HAP-1 (cell line): ENCODE measurements around the gene TTYH1.
"Not testable (repeated sequence)": the region's sequence is repeated elsewhere in the genome, so short reads cannot be mapped to it uniquely, and the experiment has no call there.

ENCODE experiments used
- DNase-seq, 2 experiments: peaks; one replicate each; pipeline ENCODE4 v3.0.0-alpha.2; 2016 to 2020; ENCODE audit warnings: low spot score in 2 of 2
- H3K27me3 ChIP-seq: fragments of 250-450 bp; sonication (Bioruptor Pico); 2 replicates; pipeline ENCODE4 v1.5.1; 2020; ENCODE audit warnings: low read depth, mild to moderate bottlenecking, moderate library complexity
- H3K36me3 ChIP-seq: fragments of 250-450 bp; sonication (Bioruptor Pico); replicated peaks from 2 replicates; pipeline ENCODE4 v1.5.1; 2020; ENCODE audit warnings: mild to moderate bottlenecking
- H3K4me1 ChIP-seq: fragments of 250-450 bp; sonication (Bioruptor Pico); 2 replicates; pipeline ENCODE4 v1.5.1; 2020; ENCODE audit warnings: mild to moderate bottlenecking
- H3K4me3 ChIP-seq: fragments of 250-450 bp; sonication (Bioruptor Pico); 2 replicates; pipeline ENCODE4 v1.5.1; 2020; ENCODE audit warnings: mild to moderate bottlenecking, moderate library complexity
- H3K9me3 ChIP-seq: fragments of 250-450 bp; sonication (Bioruptor Pico); 2 replicates; pipeline ENCODE4 v1.5.1; 2020; ENCODE audit warnings: mild to moderate bottlenecking, moderate library complexity
- in situ Hi-C: fragments of 300-500 bp; cut with MboI; formaldehyde crosslinking; loops from 3 replicates; pipeline ENCODE4 v1.14.3; 2020; ENCODE audit warnings: low sequenced_read_pairs, inconsistent platforms, mixed read lengths

The TTYH1 gene

GRCh38 chr19:54382041-54382440 lies 33.2 kb upstream of the TTYH1 start:
- H3K27me3 ChIP-seq, H3K36me3 ChIP-seq, in situ Hi-C loops, H3K9me3 ChIP-seq, DNase-seq, H3K4me3 ChIP-seq, H3K4me1 ChIP-seq: not testable (repeated sequence)

- in situ Hi-C loops: no loop called here
- Histone ChIP-seq H3K36me3 (no peaks in the 10 kb centered on the region), H3K4me1 (no peaks in the 10 kb centered on the region), H3K27me3 (peaks cover 13% of the 10 kb centered on the region), H3K4me3 (no peak overlapping the region), H3K9me3 (no peaks in the 10 kb centered on the region)
- DNase-seq: no peak
Observed at GRCh38 chr19:54383330-54383729, 31.9 kb upstream of the TTYH1 start.

GRCh38 chr19:54387991-54388801 lies 27.1 kb upstream of the TTYH1 start:
- in situ Hi-C loops: no loop called here
- no peaks in the 10 kb centered on the region for H3K36me3 ChIP-seq
- no peaks in the 10 kb centered on the region for H3K9me3 ChIP-seq
- peak in 1 of 2 experiments; percentile 33 for DNase-seq
- H3K4me3 ChIP-seq: peak overlapping the region; percentile 15
- H3K4me1 ChIP-seq: no peaks in the 10 kb centered on the region; the same call in 1 of the 2 replicates
- H3K27me3 ChIP-seq: peaks cover 14% of the 10 kb centered on the region

- DNase-seq: no peak
- no peaks in the 10 kb centered on the region for H3K36me3 ChIP-seq
- H3K4me3 ChIP-seq: peak overlapping the region; percentile 15
- in situ Hi-C loops: no loop called here
- H3K4me1 ChIP-seq: no peaks in the 10 kb centered on the region; the same call in 1 of the 2 replicates
- peaks cover 14% of the 10 kb centered on the region for H3K27me3 ChIP-seq
- H3K9me3 ChIP-seq: no peaks in the 10 kb centered on the region
Observed at GRCh38 chr19:54388802-54389139, 26.5 kb upstream of the TTYH1 start.

- H3K4me3 ChIP-seq: no peak overlapping the region
- no peaks in the 10 kb centered on the region for H3K36me3 ChIP-seq
- H3K4me1 ChIP-seq: no peaks in the 10 kb centered on the region; the same call in 1 of the 2 replicates
- in situ Hi-C loops: no loop called here
- H3K9me3 ChIP-seq: no peaks in the 10 kb centered on the region
- DNase-seq: no peak
- H3K27me3 ChIP-seq: peaks cover 14% of the 10 kb centered on the region
Observed at GRCh38 chr19:54389553-54389952, 25.7 kb upstream of the TTYH1 start.

GRCh38 chr19:54390942-54391577 lies 24.2 kb upstream of the TTYH1 start:
- H3K4me3 ChIP-seq: no peak overlapping the region
- in situ Hi-C loops: no loop called here
- no peaks in the 10 kb centered on the region for H3K36me3 ChIP-seq
- peaks cover 14% of the 10 kb centered on the region for H3K27me3 ChIP-seq
- no peaks in the 10 kb centered on the region; the same call in 1 of the 2 replicates for H3K4me1 ChIP-seq
- no peaks in the 10 kb centered on the region for H3K9me3 ChIP-seq
- peak; percentile 60 to 78 for DNase-seq

GRCh38 chr19:54391589-54392061 lies 23.6 kb upstream of the TTYH1 start:
- Histone ChIP-seq H3K9me3 (no peaks in the 10 kb centered on the region), H3K4me1 (no peaks in the 10 kb centered on the region; the same call in 1 of the 2 replicates), H3K4me3 (no peak overlapping the region), H3K27me3 (peaks cover 14% of the 10 kb centered on the region), H3K36me3 (no peaks in the 10 kb centered on the region)
- in situ Hi-C loops: no loop called here
- no peak for DNase-seq

GRCh38 chr19:54392105-54392504 lies 23.2 kb upstream of the TTYH1 start:
- no peak for DNase-seq
- peaks cover 14% of the 10 kb centered on the region for H3K27me3 ChIP-seq
- in situ Hi-C loops: no loop called here
- no peaks in the 10 kb centered on the region; the same call in 1 of the 2 replicates for H3K4me1 ChIP-seq
- no peaks in the 10 kb centered on the region for H3K9me3 ChIP-seq
- no peak overlapping the region for H3K4me3 ChIP-seq
- H3K36me3 ChIP-seq: no peaks in the 10 kb centered on the region

GRCh38 chr19:54393381-54393780 lies 21.9 kb upstream of the TTYH1 start:
- DNase-seq: no peak
- H3K27me3 ChIP-seq: peaks cover 4% of the 10 kb centered on the region
- H3K4me3 ChIP-seq: no peak overlapping the region
- in situ Hi-C loops: no loop called here
- H3K36me3 ChIP-seq: no peaks in the 10 kb centered on the region
- no peaks in the 10 kb centered on the region; the same call in 1 of the 2 replicates for H3K4me1 ChIP-seq
- H3K9me3 ChIP-seq: no peaks in the 10 kb centered on the region

- in situ Hi-C loops: no loop called here
- no peaks in the 10 kb centered on the region for H3K36me3 ChIP-seq
Observed at GRCh38 chr19:54395685-54396084, 19.6 kb upstream of the TTYH1 start.

GRCh38 chr19:54399189-54399588 lies 16.1 kb upstream of the TTYH1 start:
- Histone ChIP-seq H3K4me1 (no peaks in the 10 kb centered on the region), H3K36me3 (no peaks in the 10 kb centered on the region), H3K9me3 (no peaks in the 10 kb centered on the region), H3K27me3 (no peaks in the 10 kb centered on the region), H3K4me3 (no peak overlapping the region)
- in situ Hi-C loops: no loop called here
- no peak for DNase-seq

More at GRCh38 chr19:54395685-54396084, 19.6 kb upstream of the TTYH1 start:
- no peaks in the 10 kb centered on the region for H3K4me1 ChIP-seq
- DNase-seq: no peak
- no peaks in the 10 kb centered on the region for H3K27me3 ChIP-seq
- no peak overlapping the region for H3K4me3 ChIP-seq
- H3K9me3 ChIP-seq: no peaks in the 10 kb centered on the region

GRCh38 chr19:54400913-54401312 lies 14.4 kb upstream of the TTYH1 start:
- Histone ChIP-seq H3K27me3 (no peaks in the 10 kb centered on the region), H3K36me3 (no peaks in the 10 kb centered on the region), H3K4me1 (no peaks in the 10 kb centered on the region), H3K9me3 (no peaks in the 10 kb centered on the region), H3K4me3 (no peak overlapping the region)
- in situ Hi-C loops: no loop called here
- DNase-seq: no peak

GRCh38 chr19:54403054-54403453 lies 12.2 kb upstream of the TTYH1 start:
- Histone ChIP-seq H3K36me3 (no peaks in the 10 kb centered on the region), H3K4me1 (no peaks in the 10 kb centered on the region), H3K9me3 (no peaks in the 10 kb centered on the region; the same call in 1 of the 2 replicates), H3K4me3 (no peak overlapping the region), H3K27me3 (no peaks in the 10 kb centered on the region)
- no peak for DNase-seq
- in situ Hi-C loops: no loop called here

GRCh38 chr19:54405628-54406027 lies 9.6 kb upstream of the TTYH1 start:
- in situ Hi-C loops: no loop called here
- Histone ChIP-seq H3K9me3 (no peaks in the 10 kb centered on the region; the same call in 1 of the 2 replicates), H3K27me3 (no peaks in the 10 kb centered on the region), H3K4me1 (no peaks in the 10 kb centered on the region), H3K4me3 (no peak overlapping the region), H3K36me3 (no peaks in the 10 kb centered on the region)
- no peak for DNase-seq
